GM12878 (cell line): Measurements from ENCODE around the gene MAGIX. TPM values are rescaled to one million over a fixed set of nuclear protein-coding genes. Genes with fewer than 3 reads are reported as not detected.

Source experiments
- CBX3 ChIP-seq: fragments of 200-600 bp; sonication (generic); IDR thresholded peaks from 2 replicates; pipeline ENCODE4 v1.6.1; 2016; ENCODE audit warnings: low read depth, borderline replicate concordance
- FOS ChIP-seq: IDR thresholded peaks from 3 replicates; pipeline ENCODE4 v1.6.1; 2011; ENCODE audit warnings: borderline replicate concordance; ENCODE audit not compliant: insufficient read length; ENCODE audit errors: extremely low read depth
- MAX ChIP-seq: IDR thresholded peaks from 2 replicates; pipeline ENCODE4 v1.6.1; 2012; ENCODE audit warnings: low read depth, low read length, improper control_type of control experiment
- MTA2 ChIP-seq: fragments of 450-650 bp; IDR thresholded peaks from 2 replicates; pipeline ENCODE4 v1.6.1; 2016; ENCODE audit warnings: low read depth, mild to moderate bottlenecking, moderate library complexity
- NRF1 ChIP-seq: conservative IDR thresholded peaks from 2 replicates; pipeline ENCODE4 v1.6.1; 2011; ENCODE audit warnings: mild to moderate bottlenecking, low read depth, low read length, improper control_type of control experiment
- PBX3 ChIP-seq: IDR thresholded peaks from 2 replicates; pipeline ENCODE4 v1.6.1; 2011; ENCODE audit warnings: mild to moderate bottlenecking, low read depth, low read length, moderate library complexity; ENCODE audit not compliant: insufficient replicate concordance
- PKNOX1 ChIP-seq: fragments of 450-650 bp; IDR thresholded peaks from 2 replicates; pipeline ENCODE4 v1.6.1; 2016; ENCODE audit warnings: mild to moderate bottlenecking
- TARDBP ChIP-seq: IDR thresholded peaks from 2 replicates; pipeline ENCODE4 v1.6.1; 2016; ENCODE audit warnings: borderline replicate concordance
- TBL1XR1 ChIP-seq: IDR thresholded peaks from 2 replicates; pipeline ENCODE4 v1.6.1; 2012; ENCODE audit warnings: low read depth, low read length, improper control_type of control experiment
- TCF12 ChIP-seq: IDR thresholded peaks from 2 replicates; pipeline ENCODE4 v1.6.1; 2011; ENCODE audit warnings: low read depth, mild to moderate bottlenecking, low read length
- ZBTB11 ChIP-seq: fragments of 450-650 bp; formaldehyde crosslinking; IDR thresholded peaks from 2 replicates; pipeline ENCODE4 v1.5.0; 2022; ENCODE audit warnings: mild to moderate bottlenecking, missing genetic modification characterization
- polyA plus RNA-seq, 11 experiments: library from polyadenylated mRNA; depleted of rRNA in 4 of 11; unstranded in 6 of 11; stranded (reverse) in 5 of 11; fragments of >200 nt; fragmentation: Nextera tagmentation in 4 of 11; fragmentation: Illumina TruSeq in 1 of 11; extraction: Ambion mirVana in 4 of 11; extraction: Trizol in 1 of 11; gene quantifications; 1 replicate in 1 of 11; 2 replicates in 10 of 11; pipeline versions ENCODE4 v1.2.1 to v1.2.3, GENCODE V29; 2011 to 2016; ENCODE audit warnings: inconsistent platforms in 2 of 11, missing spikeins in 2 of 11, low read depth in 1 of 11
- total RNA-seq, 4 experiments: library from RNA; depleted of rRNA in 3 of 4; stranded (reverse); fragments of >200 nt in 3 of 4; fragmentation: Illumina TruSeq in 1 of 4; extraction: Trizol in 1 of 4; gene quantifications; 2 replicates each; pipeline versions ENCODE4 v1.2.1 to v1.2.3, GENCODE V29; 2013 to 2021
- TF ChIP-seq, protein P1 (sequence below): fragments of 450-650 bp; IDR thresholded peaks from 2 replicates; pipeline ENCODE4 v1.6.1; 2018; ENCODE audit warnings: mild to moderate bottlenecking, low read depth, moderate library complexity; ENCODE audit not compliant: partially characterized antibody
- TF ChIP-seq, protein P2 (sequence below): fragments of 450-650 bp; IDR thresholded peaks from 2 replicates; pipeline ENCODE4 v1.6.1; 2017; ENCODE audit warnings: mild to moderate bottlenecking, moderate library complexity

The MAGIX gene
- total and polyA plus RNA-seq, 10 of the 15 experiments (the other 5 are each of a cell fraction or from before 2014, with no cell fraction given), result 0.03 to 2.5 (median 0.82) TPM

DNA sequence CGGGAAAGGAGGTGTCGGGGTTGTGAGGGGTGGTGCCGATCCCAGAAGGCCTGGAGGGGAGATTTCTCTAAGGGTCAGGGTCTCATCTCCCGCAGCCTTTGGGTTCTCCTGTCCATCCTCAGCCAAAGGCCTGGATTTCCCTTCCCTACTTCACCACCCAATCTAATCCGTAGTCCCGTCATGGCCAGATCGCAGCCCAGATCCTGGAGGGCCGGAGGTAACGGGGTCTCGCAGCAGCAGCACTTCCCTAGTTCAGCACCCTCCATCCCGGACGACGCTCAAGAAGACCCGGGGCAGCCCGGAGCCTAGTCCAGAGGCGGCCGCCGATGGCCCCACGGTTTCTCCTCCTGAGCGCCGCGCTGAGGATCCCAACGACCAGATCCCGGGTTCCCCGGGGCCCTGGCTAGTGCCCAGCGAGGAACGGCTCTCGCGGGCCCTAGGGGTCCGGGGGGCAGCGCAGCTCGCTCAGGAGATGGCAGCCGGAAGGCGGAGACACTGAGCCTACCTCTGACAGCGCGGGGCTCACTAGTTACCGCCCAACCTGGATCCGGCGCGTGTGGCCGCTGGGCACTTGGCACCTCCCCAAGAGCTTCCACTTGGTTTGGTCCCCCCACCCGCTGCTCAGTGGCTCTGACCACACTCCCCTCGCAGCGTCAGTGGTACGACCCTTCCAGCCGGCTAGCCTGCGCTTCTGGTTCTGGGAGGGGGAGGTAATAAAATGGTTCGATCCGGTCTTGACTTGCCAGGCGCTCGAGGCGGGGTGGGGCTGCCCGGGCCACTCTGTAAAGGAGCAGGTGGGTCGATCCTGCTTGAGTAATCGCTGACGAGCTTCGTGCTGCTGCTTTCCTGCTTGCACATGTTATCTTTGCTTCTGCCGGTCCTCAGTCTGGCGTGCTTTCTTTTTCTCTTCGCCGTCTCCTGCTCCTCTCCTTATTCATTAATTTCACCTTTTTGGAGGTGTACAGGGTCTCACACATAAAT, 3.6 kb downstream of the MAGIX start (continued):
- TF ChIP-seq TARDBP (no peak), FOS (no peak), PKNOX1 (no peak), TCF12 (no peak), NRF1 (no peak), TBL1XR1 (no peak), PBX3 (no peak), MAX (no peak), MTA2 (no peak; the same call in 1 of the 2 replicates), ZBTB11 (CRISPR knock-in tag) (no peak), CBX3 (no peak)
- TF ChIP-seq, protein P1, sequence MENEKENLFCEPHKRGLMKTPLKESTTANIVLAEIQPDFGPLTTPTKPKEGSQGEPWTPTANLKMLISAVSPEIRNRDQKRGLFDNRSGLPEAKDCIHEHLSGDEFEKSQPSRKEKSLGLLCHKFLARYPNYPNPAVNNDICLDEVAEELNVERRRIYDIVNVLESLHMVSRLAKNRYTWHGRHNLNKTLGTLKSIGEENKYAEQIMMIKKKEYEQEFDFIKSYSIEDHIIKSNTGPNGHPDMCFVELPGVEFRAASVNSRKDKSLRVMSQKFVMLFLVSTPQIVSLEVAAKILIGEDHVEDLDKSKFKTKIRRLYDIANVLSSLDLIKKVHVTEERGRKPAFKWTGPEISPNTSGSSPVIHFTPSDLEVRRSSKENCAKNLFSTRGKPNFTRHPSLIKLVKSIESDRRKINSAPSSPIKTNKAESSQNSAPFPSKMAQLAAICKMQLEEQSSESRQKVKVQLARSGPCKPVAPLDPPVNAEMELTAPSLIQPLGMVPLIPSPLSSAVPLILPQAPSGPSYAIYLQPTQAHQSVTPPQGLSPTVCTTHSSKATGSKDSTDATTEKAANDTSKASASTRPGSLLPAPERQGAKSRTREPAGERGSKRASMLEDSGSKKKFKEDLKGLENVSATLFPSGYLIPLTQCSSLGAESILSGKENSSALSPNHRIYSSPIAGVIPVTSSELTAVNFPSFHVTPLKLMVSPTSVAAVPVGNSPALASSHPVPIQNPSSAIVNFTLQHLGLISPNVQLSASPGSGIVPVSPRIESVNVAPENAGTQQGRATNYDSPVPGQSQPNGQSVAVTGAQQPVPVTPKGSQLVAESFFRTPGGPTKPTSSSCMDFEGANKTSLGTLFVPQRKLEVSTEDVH, result no peak
- TF ChIP-seq, protein P2, sequence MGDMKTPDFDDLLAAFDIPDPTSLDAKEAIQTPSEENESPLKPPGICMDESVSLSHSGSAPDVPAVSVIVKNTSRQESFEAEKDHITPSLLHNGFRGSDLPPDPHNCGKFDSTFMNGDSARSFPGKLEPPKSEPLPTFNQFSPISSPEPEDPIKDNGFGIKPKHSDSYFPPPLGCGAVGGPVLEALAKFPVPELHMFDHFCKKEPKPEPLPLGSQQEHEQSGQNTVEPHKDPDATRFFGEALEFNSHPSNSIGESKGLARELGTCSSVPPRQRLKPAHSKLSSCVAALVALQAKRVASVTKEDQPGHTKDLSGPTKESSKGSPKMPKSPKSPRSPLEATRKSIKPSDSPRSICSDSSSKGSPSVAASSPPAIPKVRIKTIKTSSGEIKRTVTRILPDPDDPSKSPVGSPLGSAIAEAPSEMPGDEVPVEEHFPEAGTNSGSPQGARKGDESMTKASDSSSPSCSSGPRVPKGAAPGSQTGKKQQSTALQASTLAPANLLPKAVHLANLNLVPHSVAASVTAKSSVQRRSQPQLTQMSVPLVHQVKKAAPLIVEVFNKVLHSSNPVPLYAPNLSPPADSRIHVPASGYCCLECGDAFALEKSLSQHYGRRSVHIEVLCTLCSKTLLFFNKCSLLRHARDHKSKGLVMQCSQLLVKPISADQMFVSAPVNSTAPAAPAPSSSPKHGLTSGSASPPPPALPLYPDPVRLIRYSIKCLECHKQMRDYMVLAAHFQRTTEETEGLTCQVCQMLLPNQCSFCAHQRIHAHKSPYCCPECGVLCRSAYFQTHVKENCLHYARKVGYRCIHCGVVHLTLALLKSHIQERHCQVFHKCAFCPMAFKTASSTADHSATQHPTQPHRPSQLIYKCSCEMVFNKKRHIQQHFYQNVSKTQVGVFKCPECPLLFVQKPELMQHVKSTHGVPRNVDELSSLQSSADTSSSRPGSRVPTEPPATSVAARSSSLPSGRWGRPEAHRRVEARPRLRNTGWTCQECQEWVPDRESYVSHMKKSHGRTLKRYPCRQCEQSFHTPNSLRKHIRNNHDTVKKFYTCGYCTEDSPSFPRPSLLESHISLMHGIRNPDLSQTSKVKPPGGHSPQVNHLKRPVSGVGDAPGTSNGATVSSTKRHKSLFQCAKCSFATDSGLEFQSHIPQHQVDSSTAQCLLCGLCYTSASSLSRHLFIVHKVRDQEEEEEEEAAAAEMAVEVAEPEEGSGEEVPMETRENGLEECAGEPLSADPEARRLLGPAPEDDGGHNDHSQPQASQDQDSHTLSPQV, result no peak
